Adrenal gland (tissue), 5 donors: ENCODE results near the gene CDH4.

Experiments
- CTCF ChIP-seq, 6 experiments: fragments of 450-650 bp in 4 of 6; fragments of 200-600 bp in 2 of 6; sonication (generic) in 1 of 6; IDR thresholded peaks; 1 replicate in 5 of 6; 2 replicates in 1 of 6; pipeline versions ENCODE4 v1.5.1 to v1.8.0; 2016 to 2021; ENCODE audit warnings: antibody characterized with exemption in 6 of 6, mild to moderate bottlenecking in 2 of 6, moderate library complexity in 1 of 6
- POLR2A ChIP-seq, 2 donors: fragments of 450-650 bp; IDR thresholded peaks; one replicate each; pipeline ENCODE4 v1.6.1; 2017; ENCODE audit warnings: antibody characterized with exemption in 2 of 2, mild to moderate bottlenecking in 2 of 2, moderate library complexity in 1 of 2
- donor health status: DM: no; HTN: no; CAD: no.

- TF ChIP-seq CTCF (IDR thresholded peaks at IDR 0.05) (no peak), POLR2A (IDR thresholded peaks at IDR 0.05) (no peak)
Measured at GRCh38 chr20:61292821-61293612, 41.0 kb downstream of the CDH4 start.
